Stimulated activated CD4-positive, alpha-beta T cell treated with anti-CD3 and anti-CD28 coated beads, TNF-alpha, amount 100 ng/mL, for 24 hours (primary cell): ENCODE data around the gene LYPD3.
A peak's percentile ranks its signal among the peaks of the same experiment; 100 is the strongest.
"Not testable (repeated sequence)": the region's sequence is repeated elsewhere in the genome, so short reads cannot be mapped to it uniquely, and the experiment has no call there.

ENCODE experiments used
- DNase-seq, 3 experiments: peaks; one replicate each; pipeline ENCODE4 v3.0.0-alpha.2; 2020; ENCODE audit warnings: low read depth in 3 of 3

LYPD3 gene

GRCh38 chr19:43461303-43461702, 4.1 kb downstream of the LYPD3 start:
- DNase-seq: no peak

- DNase-seq: no peak
Observed at GRCh38 chr19:43460362-43461016, 4.9 kb downstream of the LYPD3 start.

- no peak for DNase-seq
Observed at GRCh38 chr19:43457809-43458208, 7.6 kb downstream of the LYPD3 start.

- DNase-seq: no peak
Observed at GRCh38 chr19:43455321-43456113, 9.9 kb downstream of the LYPD3 start.

- no peak for DNase-seq
Observed at GRCh38 chr19:43454031-43454430, 11.4 kb downstream of the LYPD3 start.

- DNase-seq: no peak
Observed at GRCh38 chr19:43452582-43452981, 12.8 kb downstream of the LYPD3 start.

- DNase-seq: no peak
Observed at GRCh38 chr19:43450545-43450997, 14.8 kb downstream of the LYPD3 start.

GRCh38 chr19:43447655-43448054, 17.8 kb downstream of the LYPD3 start:
- DNase-seq: no peak

GRCh38 chr19:43446746-43447489, 18.5 kb downstream of the LYPD3 start:
- peak; percentile 61 to 73 (median 70) for DNase-seq

- no peak for DNase-seq
Observed at GRCh38 chr19:43445426-43445825, 20.0 kb downstream of the LYPD3 start.

GRCh38 chr19:43444531-43445287, 20.7 kb downstream of the LYPD3 start:
- DNase-seq: no peak

- DNase-seq: not testable (repeated sequence)
Observed at GRCh38 chr19:43444091-43444490, 21.3 kb downstream of the LYPD3 start.

GRCh38 chr19:43441716-43442115, 23.7 kb downstream of the LYPD3 start:
- DNase-seq: no peak

GRCh38 chr19:43439709-43440063, 25.7 kb downstream of the LYPD3 start:
- DNase-seq: no peak

- DNase-seq: no peak
Observed at GRCh38 chr19:43439032-43439708, 26.2 kb downstream of the LYPD3 start.

GRCh38 chr19:43438291-43439031, 26.9 kb downstream of the LYPD3 start:
- DNase-seq: no peak

- DNase-seq: no peak
Observed at GRCh38 chr19:43437712-43438111, 27.7 kb downstream of the LYPD3 start.

GRCh38 chr19:43437284-43437683, 28.1 kb downstream of the LYPD3 start:
- DNase-seq: not testable (repeated sequence)

GRCh38 chr19:43435775-43436174, 29.6 kb downstream of the LYPD3 start:
- no peak for DNase-seq

GRCh38 chr19:43433689-43434088, 31.7 kb downstream of the LYPD3 start:
- DNase-seq: no peak

GRCh38 chr19:43433358-43433673, 32.1 kb downstream of the LYPD3 start:
- DNase-seq: no peak
